GM21367 (cell line): ENCODE results near the gene RAB9A.
"Not testable (repeated sequence)": the region's sequence is repeated elsewhere in the genome, so short reads cannot be mapped to it uniquely, and the experiment has no call there.

Experiments
- ATAC-seq: cut with Tn5 transposase; IDR thresholded peaks from one replicate; pipeline ENCODE4 v1.9.1; 2021; ENCODE audit not compliant: unreplicated experiment

The RAB9A gene

GRCh38 chrX:13669755-13670154 lies 19.2 kb upstream of the RAB9A start:
- not testable (repeated sequence) for ATAC-seq

GRCh38 chrX:13670197-13670596 lies 18.7 kb upstream of the RAB9A start:
- ATAC-seq = no peak

- ATAC-seq = no peak
These were observed 15.9 kb upstream of the RAB9A start for GRCh38 chrX:13673016-13673415.

GRCh38 chrX:13676885-13677284 lies 12.0 kb upstream of the RAB9A start:
- ATAC-seq = no peak

- not testable (repeated sequence) for ATAC-seq
These were observed 9.2 kb upstream of the RAB9A start for GRCh38 chrX:13679700-13680099.

- ATAC-seq = no peak
These were observed 7.3 kb upstream of the RAB9A start for GRCh38 chrX:13681595-13681994.

GRCh38 chrX:13684361-13684760 lies 4.6 kb upstream of the RAB9A start:
- no peak for ATAC-seq

GRCh38 chrX:13685126-13685763 lies 3.7 kb upstream of the RAB9A start:
- ATAC-seq = no peak

GRCh38 chrX:13687203-13687602 lies 1.7 kb upstream of the RAB9A start:
- no peak for ATAC-seq

- ATAC-seq = no peak
These were observed 457 bp upstream of the RAB9A start for GRCh38 chrX:13688384-13688957.

- ATAC-seq = no peak
These were observed 848 bp downstream of the RAB9A start for GRCh38 chrX:13689741-13690211.

GRCh38 chrX:13690836-13691235 lies 1.9 kb downstream of the RAB9A start:
- ATAC-seq = no peak

- ATAC-seq = no peak
These were observed 3.0 kb downstream of the RAB9A start for GRCh38 chrX:13691841-13692371.

- no peak for ATAC-seq
These were observed 3.9 kb downstream of the RAB9A start for GRCh38 chrX:13692771-13693231.

- ATAC-seq = no peak
These were observed 4.5 kb downstream of the RAB9A start for GRCh38 chrX:13693341-13693961.

GRCh38 chrX:13694359-13694758 lies 5.4 kb downstream of the RAB9A start:
- no peak for ATAC-seq

- ATAC-seq = no peak
These were observed 6.1 kb downstream of the RAB9A start for GRCh38 chrX:13694983-13695382.

- ATAC-seq = no peak
These were observed 6.7 kb downstream of the RAB9A start for GRCh38 chrX:13695601-13696115.

- ATAC-seq = peak; percentile 39
These were observed 8.5 kb downstream of the RAB9A start for GRCh38 chrX:13697455-13697854.

- no peak for ATAC-seq
These were observed 9.0 kb downstream of the RAB9A start for GRCh38 chrX:13697976-13698375.

GRCh38 chrX:13698432-13698831 lies 9.5 kb downstream of the RAB9A start:
- no peak for ATAC-seq
